ENCODE results near the gene LCNL1. TPM values are rescaled to one million over a fixed set of nuclear protein-coding genes. Genes with fewer than 3 reads are reported as not detected.

Gene LCNL1
- total RNA-seq, 2 donors from 2014 or later: 1.4 to 2.2 TPM

- Mint-ChIP-seq H3K9me3 (no peaks in the 10 kb centered on the region), H3K4me1 (peaks cover 3% of the 10 kb centered on the region), H3K27ac (no peak overlapping the region), H3K36me3 (ENCODE audit: low read depth) (peaks cover 22% of the 10 kb centered on the region), H3K4me3 (peak overlapping the region; percentile 63), H3K27me3 (ENCODE audit: insufficient read depth) (no peaks in the 10 kb centered on the region)
- Histone ChIP-seq H3K4me1 (ENCODE audit: control insufficient read depth, insufficient read depth, low read length) (no peaks in the 10 kb centered on the region), H3K36me3 (ENCODE audit: control insufficient read depth, insufficient read depth, low read length) (peaks cover 31% of the 10 kb centered on the region), H3K27ac (ENCODE audit: low read depth, low read length) (no peak overlapping the region), H3K9ac (ENCODE audit: extremely low read depth, low read length, poor library complexity, severe bottlenecking) (peak overlapping the region; percentile 55), H3K27me3 (ENCODE audit: control insufficient read depth, insufficient read depth, low read length, poor library complexity, severe bottlenecking) (no peaks in the 10 kb centered on the region), H3K9me3 (ENCODE audit: control insufficient read depth, low read length) (no peaks in the 10 kb centered on the region), H3K4me3 (ENCODE audit: low read length) (peak overlapping the region; percentile 81)
- no peak for TF ChIP-seq CTCF (conservative IDR thresholded peaks at IDR 0.05)
- DNase-seq: no peak
- WGBS, 2 experiments (ENCODE audit: insufficient coverage in 1 of 2, insufficient read length in 1 of 2): 0 to 3% methylated on average over 6 to 45 of the region's 45 CpGs
Measured at GRCh38 chr9:136944212-136944518, 38.6 kb upstream of the LCNL1 start.

- peak; percentile 99 for TF ChIP-seq CTCF (conservative IDR thresholded peaks at IDR 0.05)
- no peak within 1 kb of the TSS for H3K27ac ChIP-seq (ENCODE audit: low read depth, low read length)
- H3K36me3 Mint-ChIP-seq (ENCODE audit: low read depth): peaks cover 17% of the 10 kb centered on the region
Measured at GRCh38 chr9:136944519-136945332, 38.1 kb upstream of the LCNL1 start, which contains the start of the genes C8G and FBXW5. Gene C8G, plus strand, starts transcription at chr9:136945243. Its CDS starts 78 bp downstream, at chr9:136945321. Gene FBXW5, minus strand, starts transcription at chr9:136944738. Its CDS starts 655 bp downstream, at chr9:136944083.

GRCh38 chr9:136945333-136946227 lies 37.2 kb upstream of the LCNL1 start:
- no peaks in the 10 kb centered on the region for H3K27me3 Mint-ChIP-seq (ENCODE audit: insufficient read depth)
- Histone ChIP-seq H3K4me3 (ENCODE audit: low read length) (no peak overlapping the region), H3K9ac (ENCODE audit: extremely low read depth, low read length, poor library complexity, severe bottlenecking) (no peak overlapping the region), H3K9me3 (ENCODE audit: control insufficient read depth, low read length) (no peaks in the 10 kb centered on the region), H3K36me3 (ENCODE audit: control insufficient read depth, insufficient read depth, low read length) (peaks cover 22% of the 10 kb centered on the region), H3K27me3 (ENCODE audit: control insufficient read depth, insufficient read depth, low read length, poor library complexity, severe bottlenecking) (no peaks in the 10 kb centered on the region), H3K27ac (ENCODE audit: low read depth, low read length) (no peak overlapping the region), H3K4me1 (ENCODE audit: control insufficient read depth, insufficient read depth, low read length) (peaks cover 3% of the 10 kb centered on the region)
- H3K36me3 Mint-ChIP-seq (ENCODE audit: low read depth): peaks cover 14% of the 10 kb centered on the region
- no peak overlapping the region for H3K27ac Mint-ChIP-seq
- WGBS, 2 experiments (ENCODE audit: insufficient coverage in 1 of 2, insufficient read length in 1 of 2): 90 to 91% methylated on average over 17 to 30 of the region's 30 CpGs
- H3K4me3 Mint-ChIP-seq: no peak overlapping the region
- peaks cover 7% of the 10 kb centered on the region for H3K4me1 Mint-ChIP-seq
- no peaks in the 10 kb centered on the region for H3K9me3 Mint-ChIP-seq
- no peak for DNase-seq
- TF ChIP-seq CTCF (conservative IDR thresholded peaks at IDR 0.05): no peak

More at GRCh38 chr9:136944519-136945332, 38.1 kb upstream of the LCNL1 start, which contains the start of the genes C8G and FBXW5:
- H3K4me1 ChIP-seq (ENCODE audit: control insufficient read depth, insufficient read depth, low read length): no peaks in the 10 kb centered on the region
- no peaks in the 10 kb centered on the region for H3K27me3 ChIP-seq (ENCODE audit: control insufficient read depth, insufficient read depth, low read length, poor library complexity, severe bottlenecking)
- H3K36me3 ChIP-seq (ENCODE audit: control insufficient read depth, insufficient read depth, low read length): peaks cover 28% of the 10 kb centered on the region
- H3K4me1 Mint-ChIP-seq: peaks cover 3% of the 10 kb centered on the region
- no peaks in the 10 kb centered on the region for H3K9me3 Mint-ChIP-seq
- no peaks in the 10 kb centered on the region for H3K9me3 ChIP-seq (ENCODE audit: control insufficient read depth, low read length)
- peak within 1 kb of the TSS; percentile 63 for H3K4me3 Mint-ChIP-seq
- H3K4me3 ChIP-seq (ENCODE audit: low read length): peak within 1 kb of the TSS; percentile 81
- H3K27ac Mint-ChIP-seq: peak within 1 kb of the TSS; percentile 76
- H3K9ac ChIP-seq (ENCODE audit: extremely low read depth, low read length, poor library complexity, severe bottlenecking): peak within 1 kb of the TSS; percentile 55
- DNase-seq: peak; percentile 97
- H3K27me3 Mint-ChIP-seq (ENCODE audit: insufficient read depth): no peaks in the 10 kb centered on the region
- 7 to 8% methylated on average over 23 to 74 of the region's 74 CpGs for WGBS, 2 experiments (ENCODE audit: insufficient coverage in 1 of 2, insufficient read length in 1 of 2)
